ENCODE results near the gene PROSER3. TPM values are rescaled to one million over a fixed set of nuclear protein-coding genes. Genes with fewer than 3 reads are reported as not detected.

Gene PROSER3
- total RNA-seq, 4 donors from 2014 or later: 8.2 to 34.3 (median 13.2) TPM

DNA sequence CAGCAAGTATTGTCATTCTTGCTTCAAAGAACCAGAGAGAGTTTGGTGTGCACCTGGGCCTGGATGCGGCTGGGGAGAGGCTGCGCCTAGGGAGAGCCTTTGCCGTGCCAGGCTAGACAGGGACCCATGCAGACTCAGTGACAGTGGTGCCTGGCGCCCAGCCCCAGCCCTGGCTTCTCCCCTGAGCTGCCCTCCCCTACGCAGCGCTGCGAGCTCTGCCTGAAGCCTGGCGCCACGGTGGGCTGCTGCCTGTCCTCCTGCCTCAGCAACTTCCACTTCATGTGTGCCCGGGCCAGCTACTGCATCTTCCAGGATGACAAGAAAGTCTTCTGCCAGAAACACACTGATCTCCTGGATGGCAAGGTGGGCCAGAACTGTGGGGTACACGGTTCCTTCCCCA lies 28.2 kb upstream of the PROSER3 start:
- DNase-seq: no peak
- peaks cover 76 to 83% of the 10 kb centered on the region in 2 donors for H3K36me3 ChIP-seq
- no peak overlapping the region for H3K4me3 ChIP-seq (replicated peaks in 1 of 3)
- no peaks in the 10 kb centered on the region for H3K4me1 ChIP-seq
- H3K9me3 ChIP-seq: no peaks in the 10 kb centered on the region
- intact Hi-C loops (cut with DNase I): no loop called here
- no peaks in the 10 kb centered on the region for H3K27me3 ChIP-seq
- H3K27ac ChIP-seq: no peak overlapping the region
- TF ChIP-seq, protein P1, sequence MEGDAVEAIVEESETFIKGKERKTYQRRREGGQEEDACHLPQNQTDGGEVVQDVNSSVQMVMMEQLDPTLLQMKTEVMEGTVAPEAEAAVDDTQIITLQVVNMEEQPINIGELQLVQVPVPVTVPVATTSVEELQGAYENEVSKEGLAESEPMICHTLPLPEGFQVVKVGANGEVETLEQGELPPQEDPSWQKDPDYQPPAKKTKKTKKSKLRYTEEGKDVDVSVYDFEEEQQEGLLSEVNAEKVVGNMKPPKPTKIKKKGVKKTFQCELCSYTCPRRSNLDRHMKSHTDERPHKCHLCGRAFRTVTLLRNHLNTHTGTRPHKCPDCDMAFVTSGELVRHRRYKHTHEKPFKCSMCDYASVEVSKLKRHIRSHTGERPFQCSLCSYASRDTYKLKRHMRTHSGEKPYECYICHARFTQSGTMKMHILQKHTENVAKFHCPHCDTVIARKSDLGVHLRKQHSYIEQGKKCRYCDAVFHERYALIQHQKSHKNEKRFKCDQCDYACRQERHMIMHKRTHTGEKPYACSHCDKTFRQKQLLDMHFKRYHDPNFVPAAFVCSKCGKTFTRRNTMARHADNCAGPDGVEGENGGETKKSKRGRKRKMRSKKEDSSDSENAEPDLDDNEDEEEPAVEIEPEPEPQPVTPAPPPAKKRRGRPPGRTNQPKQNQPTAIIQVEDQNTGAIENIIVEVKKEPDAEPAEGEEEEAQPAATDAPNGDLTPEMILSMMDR (IDR thresholded peaks at IDR 0.05): no peak
- no peak for TF ChIP-seq POLR2A (IDR thresholded peaks at IDR 0.05)
- WGBS, 2 donors: 87 to 97% methylated on average over 6 to 11 of the region's 11 CpGs

DNA sequence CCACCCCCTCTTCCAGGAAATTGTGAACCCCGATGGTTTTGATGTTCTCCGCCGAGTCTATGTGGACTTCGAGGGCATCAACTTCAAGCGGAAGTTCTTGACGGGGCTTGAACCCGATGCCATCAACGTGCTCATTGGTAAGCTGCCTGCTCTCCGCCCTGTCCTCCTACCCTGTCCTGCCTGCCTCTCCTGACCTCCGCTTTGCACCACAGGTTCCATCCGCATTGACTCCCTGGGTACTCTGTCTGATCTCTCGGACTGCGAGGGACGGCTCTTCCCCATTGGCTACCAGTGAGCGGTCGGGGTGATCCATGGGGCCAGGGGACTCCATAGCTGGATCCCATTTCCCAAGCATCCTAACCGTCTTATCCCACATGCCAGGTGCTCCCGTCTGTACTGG lies 27.6 kb upstream of the PROSER3 start:
- no peak for TF ChIP-seq POLR2A (IDR thresholded peaks at IDR 0.05)
- TF ChIP-seq, protein P1 (IDR thresholded peaks at IDR 0.05): no peak
- Histone ChIP-seq H3K36me3 (peaks cover 71 to 78% of the 10 kb centered on the region in 2 donors), H3K4me1 (no peaks in the 10 kb centered on the region), H3K9me3 (no peaks in the 10 kb centered on the region), H3K4me3 (replicated peaks in 1 of 3) (no peak overlapping the region), H3K27me3 (no peaks in the 10 kb centered on the region), H3K27ac (no peak overlapping the region)
- 95% methylated on average over 18 of the region's 18 CpGs for WGBS, 2 donors
- intact Hi-C loops (cut with DNase I): no loop called here
- DNase-seq: no peak

DNA sequence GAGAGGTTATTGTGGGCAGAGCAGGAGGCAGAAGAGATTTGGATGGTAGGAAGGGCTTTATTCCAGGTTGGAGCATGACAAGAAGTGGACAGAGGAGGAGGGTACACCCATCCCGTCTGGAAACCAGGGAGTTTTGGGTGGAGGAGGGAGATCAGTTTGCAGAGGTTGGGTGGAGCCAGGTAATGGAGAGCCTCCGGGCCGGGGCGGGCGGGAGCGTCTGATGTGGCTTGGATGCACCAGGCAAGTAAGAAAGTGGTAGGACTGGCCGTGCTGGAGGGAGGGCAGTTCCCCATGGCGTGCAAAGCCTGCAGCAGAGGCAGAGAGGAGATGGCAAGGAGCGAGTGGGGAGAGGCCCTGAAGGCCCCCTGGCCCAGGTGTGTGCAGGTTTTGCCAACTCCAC lies 26.6 kb upstream of the PROSER3 start:
- DNase-seq: no peak
- Histone ChIP-seq H3K36me3 (peaks cover 65 to 71% of the 10 kb centered on the region in 2 donors), H3K27ac (no peak overlapping the region), H3K27me3 (no peaks in the 10 kb centered on the region), H3K9me3 (no peaks in the 10 kb centered on the region), H3K4me1 (no peaks in the 10 kb centered on the region), H3K4me3 (replicated peaks in 1 of 3) (no peak overlapping the region)
- intact Hi-C loops (cut with DNase I): no loop called here
- WGBS, 2 donors: 88 to 92% methylated on average over 9 of the region's 9 CpGs
- TF ChIP-seq POLR2A (IDR thresholded peaks at IDR 0.05): no peak
- TF ChIP-seq, protein P1 (IDR thresholded peaks at IDR 0.05): no peak

DNA sequence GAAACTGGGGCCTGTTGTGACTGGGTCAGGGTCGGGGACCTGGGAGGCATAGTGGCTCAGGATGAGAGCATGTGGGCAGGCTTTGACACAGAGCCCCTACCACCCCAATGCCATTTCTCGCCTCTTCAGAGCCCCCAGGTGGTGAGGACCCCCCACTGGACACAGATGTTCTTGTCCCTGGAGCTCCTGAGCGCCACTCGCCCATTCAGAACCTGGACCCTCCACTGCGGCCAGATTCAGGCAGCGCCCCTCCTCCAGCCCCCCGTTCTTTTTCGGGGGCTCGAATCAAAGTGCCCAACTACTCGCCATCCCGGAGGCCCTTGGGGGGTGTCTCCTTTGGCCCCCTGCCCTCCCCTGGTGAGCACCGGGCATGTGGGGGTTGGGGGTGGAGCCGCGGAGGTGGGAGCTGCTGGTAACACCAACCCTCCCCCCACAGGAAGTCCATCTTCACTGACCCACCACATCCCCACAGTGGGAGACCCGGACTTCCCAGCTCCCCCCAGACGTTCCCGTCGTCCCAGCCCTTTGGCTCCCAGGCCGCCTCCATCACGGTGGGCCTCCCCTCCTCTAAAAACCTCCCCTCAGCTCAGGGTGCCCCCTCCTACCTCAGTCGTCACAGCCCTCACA lies 26.1 kb upstream of the PROSER3 start:
- TF ChIP-seq, protein P1 (IDR thresholded peaks at IDR 0.05): no peak
- TF ChIP-seq POLR2A (IDR thresholded peaks at IDR 0.05): no peak
- intact Hi-C loops (cut with DNase I): no loop called here
- 86 to 91% methylated on average over 20 to 21 of the region's 21 CpGs for WGBS, 2 donors
- Histone ChIP-seq H3K9me3 (no peaks in the 10 kb centered on the region), H3K27ac (no peak overlapping the region), H3K4me1 (no peaks in the 10 kb centered on the region), H3K4me3 (replicated peaks in 1 of 3) (no peak overlapping the region), H3K36me3 (peaks cover 66 to 71% of the 10 kb centered on the region in 2 donors), H3K27me3 (no peaks in the 10 kb centered on the region)
- no peak for DNase-seq

DNA sequence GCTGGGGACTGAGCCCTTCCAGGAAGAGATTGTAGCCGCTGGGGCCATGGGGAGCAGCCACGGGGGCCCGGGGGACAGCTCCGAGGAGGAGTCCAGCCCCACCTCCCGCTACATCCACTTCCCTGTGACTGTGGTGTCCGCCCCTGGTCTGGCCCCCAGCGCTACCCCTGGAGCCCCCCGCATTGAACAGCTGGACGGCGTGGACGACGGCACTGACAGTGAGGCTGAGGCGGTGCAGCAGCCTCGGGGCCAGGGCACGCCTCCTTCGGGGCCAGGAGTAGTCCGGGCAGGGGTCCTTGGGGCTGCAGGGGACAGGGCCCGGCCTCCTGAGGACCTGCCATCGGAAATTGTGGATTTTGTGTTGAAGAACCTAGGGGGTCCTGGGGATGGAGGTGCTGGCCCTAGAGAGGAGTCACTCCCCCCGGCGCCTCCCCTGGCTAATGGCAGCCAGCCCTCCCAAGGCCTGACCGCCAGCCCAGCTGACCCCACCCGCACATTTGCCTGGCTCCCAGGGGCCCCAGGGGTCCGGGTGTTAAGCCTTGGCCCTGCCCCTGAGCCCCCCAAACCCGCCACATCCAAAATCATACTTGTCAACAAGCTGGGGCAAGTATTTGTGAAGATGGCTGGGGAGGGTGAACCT lies 25.3 kb upstream of the PROSER3 start:
- DNase-seq: no peak
- TF ChIP-seq, protein P1 (IDR thresholded peaks at IDR 0.05): no peak
- TF ChIP-seq POLR2A (IDR thresholded peaks at IDR 0.05): no peak
- no peaks in the 10 kb centered on the region for H3K9me3 ChIP-seq
- intact Hi-C loops (cut with DNase I): no loop called here
- 91 to 96% methylated on average over 9 to 14 of the region's 25 CpGs for WGBS, 2 donors
- no peaks in the 10 kb centered on the region for H3K4me1 ChIP-seq
- H3K27me3 ChIP-seq: no peaks in the 10 kb centered on the region
- no peak overlapping the region for H3K4me3 ChIP-seq (replicated peaks in 1 of 3)
- H3K36me3 ChIP-seq: peaks cover 65 to 67% of the 10 kb centered on the region in 2 donors
- no peak overlapping the region for H3K27ac ChIP-seq
